DND-41 (cell line): ENCODE data around the gene PPP2R3C.
A peak's percentile ranks its signal among the peaks of the same experiment; 100 is the strongest.
"Not testable (repeated sequence)": the region's sequence is repeated elsewhere in the genome, so short reads cannot be mapped to it uniquely, and the experiment has no call there.

Experiments
- ATAC-seq: fragments of 200-7000 bp; cut with Tn5 transposase; 3 replicates; pipeline ENCODE4 v1.9.1; 2021; ENCODE audit warnings: low read depth; ENCODE audit not compliant: insufficient read depth
- DNase-seq: peaks from one replicate; pipeline ENCODE4 v3.0.0-alpha.2; 2020
- H2AFZ ChIP-seq: 2 replicates; pipeline ENCODE4 v1.6.0; 2012; ENCODE audit warnings: low read depth, low read length
- H3K27ac ChIP-seq: 2 replicates; pipeline ENCODE4 v1.5.1; 2012; ENCODE audit warnings: low read length, inconsistent platforms
- H3K27me3 ChIP-seq: fragments of 200-600 bp; sonication (generic); 2 replicates; pipeline ENCODE4 v1.6.0; 2012; ENCODE audit warnings: low read length, mild to moderate bottlenecking, inconsistent platforms; ENCODE audit not compliant: insufficient read depth, poor library complexity
- H3K36me3 ChIP-seq: 2 replicates; pipeline ENCODE4 v1.5.1; 2012; ENCODE audit warnings: low read length, inconsistent platforms; ENCODE audit not compliant: insufficient read depth
- H3K4me1 ChIP-seq: 2 replicates; pipeline ENCODE4 v1.5.1; 2012; ENCODE audit warnings: mild to moderate bottlenecking, low read length; ENCODE audit not compliant: insufficient read depth
- H3K4me2 ChIP-seq: 2 replicates; pipeline ENCODE4 v1.6.0; 2012; ENCODE audit warnings: mild to moderate bottlenecking, moderate library complexity, low read length, inconsistent platforms; ENCODE audit not compliant: insufficient read depth
- H3K4me3 ChIP-seq, 2 experiments: fragments of 200-600 bp in 1 of 2; shearing (Covaris generic) in 1 of 2; 2 replicates each; pipeline ENCODE4 v1.5.1; 2012 to 2016; ENCODE audit warnings: inconsistent platforms in 2 of 2, low read length in 2 of 2, mild to moderate bottlenecking in 2 of 2, low read depth in 1 of 2, moderate library complexity in 1 of 2
- H3K79me2 ChIP-seq: 2 replicates; pipeline ENCODE4 v1.6.0; 2012; ENCODE audit warnings: low read length, inconsistent platforms; ENCODE audit not compliant: insufficient read depth
- H3K9ac ChIP-seq: 2 replicates; pipeline ENCODE4 v1.6.0; 2012; ENCODE audit warnings: low read depth, mild to moderate bottlenecking, inconsistent platforms, low read length, moderate library complexity
- H3K9me3 ChIP-seq: 2 replicates; pipeline ENCODE4 v1.5.1; 2012; ENCODE audit warnings: low read length, moderate library complexity, mild to moderate bottlenecking, inconsistent platforms; ENCODE audit not compliant: insufficient read depth, severe bottlenecking
- H4K20me1 ChIP-seq: 2 replicates; pipeline ENCODE4 v1.6.0; 2012; ENCODE audit warnings: low read length; ENCODE audit not compliant: insufficient read depth
- CTCF ChIP-seq: IDR thresholded peaks from 2 replicates; pipeline ENCODE4 v1.5.1; 2012; ENCODE audit warnings: borderline replicate concordance, low read length, moderate library complexity, mild to moderate bottlenecking; ENCODE audit not compliant: poor library complexity, severe bottlenecking; ENCODE audit errors: extremely low read depth
- EZH2 ChIP-seq: IDR thresholded peaks from 3 replicates; pipeline ENCODE4 v1.6.1; 2012; ENCODE audit warnings: borderline replicate concordance, low read depth, mild to moderate bottlenecking, moderate library complexity, low read length, inconsistent platforms; ENCODE audit not compliant: severe bottlenecking

Gene PPP2R3C

GRCh38 chr14:35154016-35154415 is 32.2 kb upstream of the PPP2R3C start:
- ATAC-seq = peak; percentile 67
- 0 out of 2 replicates have a peak overlapping the region, but pooled peaks have one; percentile 15 for H3K27ac ChIP-seq

GRCh38 chr14:35152531-35152930 is 30.7 kb upstream of the PPP2R3C start:
- not testable (repeated sequence) for H3K9ac ChIP-seq, ATAC-seq, H4K20me1 ChIP-seq, H3K9me3 ChIP-seq, H3K4me3 ChIP-seq, DNase-seq, H2AFZ ChIP-seq, H3K4me2 ChIP-seq, H3K27ac ChIP-seq, H3K36me3 ChIP-seq, H3K79me2 ChIP-seq, H3K27me3 ChIP-seq
- peaks cover 11% of the 10 kb centered on the region for H3K4me1 ChIP-seq

More at GRCh38 chr14:35154016-35154415, 32.2 kb upstream of the PPP2R3C start:
- Histone ChIP-seq H3K79me2 (peaks cover 7% of the 10 kb centered on the region; the same call in 1 of the 2 replicates), H4K20me1 (no peaks in the 10 kb centered on the region), H3K4me3 (no peak overlapping the region), H2AFZ (no peak overlapping the region), H3K36me3 (peaks cover 6% of the 10 kb centered on the region), H3K27me3 (no peaks in the 10 kb centered on the region), H3K9ac (no peak overlapping the region), H3K4me1 (peaks cover 11% of the 10 kb centered on the region), H3K4me2 (no peak overlapping the region), H3K9me3 (no peaks in the 10 kb centered on the region)
- DNase-seq = no peak
- no peak for TF ChIP-seq EZH2
- no peak for TF ChIP-seq CTCF

GRCh38 chr14:35149239-35149638 is 27.4 kb upstream of the PPP2R3C start:
- Histone ChIP-seq H3K9me3 (no peaks in the 10 kb centered on the region), H3K27ac (no peak overlapping the region), H3K4me1 (peaks cover 4% of the 10 kb centered on the region), H2AFZ (no peak overlapping the region), H3K27me3 (no peaks in the 10 kb centered on the region), H3K4me2 (no peak overlapping the region), H3K4me3 (no peak overlapping the region), H3K79me2 (peaks cover 15% of the 10 kb centered on the region; the same call in 1 of the 2 replicates), H3K36me3 (peaks cover under 1% of the 10 kb centered on the region; the same call in 1 of the 2 replicates), H3K9ac (no peak overlapping the region), H4K20me1 (no peaks in the 10 kb centered on the region)
- DNase-seq (no peak), ATAC-seq (no peak)
- TF ChIP-seq EZH2 (no peak), CTCF (no peak)

- no peaks in the 10 kb centered on the region for H3K27me3 ChIP-seq
- H3K9me3 ChIP-seq = no peaks in the 10 kb centered on the region
- H4K20me1 ChIP-seq = no peaks in the 10 kb centered on the region
- TF ChIP-seq CTCF (no peak), EZH2 (no peak)
- peaks cover 21% of the 10 kb centered on the region; the same call in 1 of the 2 replicates for H3K79me2 ChIP-seq
- no peak overlapping the region for H3K9ac ChIP-seq
- H3K27ac ChIP-seq = no peak overlapping the region
- no peak overlapping the region for H3K4me2 ChIP-seq
- H3K4me3 ChIP-seq = no peak overlapping the region
- H3K4me1 ChIP-seq = no peaks in the 10 kb centered on the region
- no peak for ATAC-seq
- DNase-seq = no peak
- no peak overlapping the region for H2AFZ ChIP-seq
- H3K36me3 ChIP-seq = peaks cover 8% of the 10 kb centered on the region; the same call in 1 of the 2 replicates
These were observed 25.9 kb upstream of the PPP2R3C start for GRCh38 chr14:35147711-35148110.
